Chondrocyte (in vitro differentiated cells): ENCODE results near the gene GRIK1. TPM values are rescaled to one million over a fixed set of nuclear protein-coding genes. Genes with fewer than 3 reads are reported as not detected.

Source experiments
- DNase-seq: peaks from one replicate; pipeline ENCODE4 v3.0.0; 2021; ENCODE audit warnings: mixed read lengths, low spot score
- H3K27ac Mint-ChIP-seq: one replicate; pipeline ENCODE4 v1.8.0; 2021; ENCODE audit warnings: mild to moderate bottlenecking, moderate library complexity, mixed read lengths; ENCODE audit not compliant: unreplicated experiment
- H3K27me3 Mint-ChIP-seq: 2 replicates; pipeline ENCODE4 v1.8.0; 2021; ENCODE audit warnings: low read depth, mixed read lengths
- H3K36me3 Mint-ChIP-seq: 2 replicates; pipeline ENCODE4 v1.8.0; 2021; ENCODE audit warnings: low read depth, mixed read lengths
- H3K4me1 Mint-ChIP-seq: 2 replicates; pipeline ENCODE4 v1.8.0; 2021; ENCODE audit warnings: low read depth, mild to moderate bottlenecking, mixed read lengths
- H3K4me3 Mint-ChIP-seq: one replicate; pipeline ENCODE4 v1.8.0; 2021; ENCODE audit warnings: mild to moderate bottlenecking, moderate library complexity, mixed read lengths; ENCODE audit not compliant: unreplicated experiment
- H3K9me3 Mint-ChIP-seq: 2 replicates; pipeline ENCODE4 v1.8.0; 2021; ENCODE audit warnings: low read depth, mixed read lengths
- CTCF ChIP-seq: fragments of 200-600 bp; sonication (generic); IDR thresholded peaks from 2 replicates; pipeline ENCODE4 v1.5.0; 2021; ENCODE audit warnings: antibody characterized with exemption, mild to moderate bottlenecking, moderate library complexity
- total RNA-seq: library from RNA; stranded (reverse); gene quantifications from 3 replicates; pipeline ENCODE4 v1.2.1, GENCODE V29; 2021

The GRIK1 gene
- total RNA-seq, 1 donor from 2014 or later, result 1.2 TPM

GRCh38 chr21:29885491-29885890 is 54.3 kb downstream of the GRIK1 start:
- no peaks in the 10 kb centered on the region for H3K9me3 Mint-ChIP-seq
- H3K4me3 Mint-ChIP-seq, result no peak overlapping the region
- no peak for TF ChIP-seq CTCF
- no peak overlapping the region for H3K27ac Mint-ChIP-seq
- peaks cover 1% of the 10 kb centered on the region for H3K36me3 Mint-ChIP-seq
- H3K4me1 Mint-ChIP-seq, result peaks cover 5% of the 10 kb centered on the region
- peaks cover 4% of the 10 kb centered on the region for H3K27me3 Mint-ChIP-seq
- DNase-seq, result no peak

- no peak overlapping the region for H3K27ac Mint-ChIP-seq
- H3K36me3 Mint-ChIP-seq, result no peaks in the 10 kb centered on the region
- no peak for DNase-seq
- H3K4me1 Mint-ChIP-seq, result no peaks in the 10 kb centered on the region
- TF ChIP-seq CTCF, result no peak
- peaks cover 23% of the 10 kb centered on the region for H3K27me3 Mint-ChIP-seq
- H3K9me3 Mint-ChIP-seq, result no peaks in the 10 kb centered on the region
- H3K4me3 Mint-ChIP-seq, result no peak overlapping the region
These were observed 63.9 kb downstream of the GRIK1 start for GRCh38 chr21:29875873-29876272.

GRCh38 chr21:29875036-29875716 is 64.6 kb downstream of the GRIK1 start:
- Mint-ChIP-seq H3K4me1 (no peaks in the 10 kb centered on the region), H3K4me3 (no peak overlapping the region), H3K9me3 (no peaks in the 10 kb centered on the region), H3K27ac (no peak overlapping the region), H3K36me3 (no peaks in the 10 kb centered on the region), H3K27me3 (peaks cover 25% of the 10 kb centered on the region)
- no peak for TF ChIP-seq CTCF
- no peak for DNase-seq

GRCh38 chr21:29873908-29874307 is 65.9 kb downstream of the GRIK1 start:
- H3K4me1 Mint-ChIP-seq, result no peaks in the 10 kb centered on the region
- TF ChIP-seq CTCF, result no peak
- no peaks in the 10 kb centered on the region for H3K9me3 Mint-ChIP-seq

GRCh38 chr21:29870814-29871213 is 69.0 kb downstream of the GRIK1 start:
- no peak for TF ChIP-seq CTCF
- Mint-ChIP-seq H3K4me3 (no peak overlapping the region), H3K27ac (no peak overlapping the region), H3K27me3 (peaks cover 28% of the 10 kb centered on the region), H3K9me3 (peaks cover 2% of the 10 kb centered on the region), H3K36me3 (peaks cover 1% of the 10 kb centered on the region), H3K4me1 (no peaks in the 10 kb centered on the region)
- DNase-seq, result no peak

More at GRCh38 chr21:29873908-29874307, 65.9 kb downstream of the GRIK1 start:
- Mint-ChIP-seq H3K36me3 (no peaks in the 10 kb centered on the region), H3K27me3 (peaks cover 22% of the 10 kb centered on the region), H3K4me3 (no peak overlapping the region), H3K27ac (no peak overlapping the region)
- no peak for DNase-seq
